Hepatocyte (in vitro differentiated cells): ENCODE results near the gene IFFO2. TPM values are rescaled to one million over a fixed set of nuclear protein-coding genes. Genes with fewer than 3 reads are reported as not detected.
A peak's percentile ranks its signal among the peaks of the same experiment; 100 is the strongest.

Experiments
- DNase-seq: peaks from one replicate; pipeline ENCODE4 v3.0.0-alpha.2; 2016; ENCODE audit warnings: low spot score
- H2AFZ ChIP-seq: fragments of 200-600 bp; sonication (generic); 2 replicates; pipeline ENCODE4 v1.6.0; 2016; ENCODE audit warnings: antibody characterized with exemption, mild to moderate bottlenecking
- H3K27ac ChIP-seq: fragments of 200-600 bp; sonication (generic); 2 replicates; pipeline ENCODE4 v1.5.1; 2016; ENCODE audit warnings: mild to moderate bottlenecking
- H3K27me3 ChIP-seq: fragments of 200-600 bp; sonication (generic); 2 replicates; pipeline ENCODE4 v1.6.1; 2016
- H3K36me3 ChIP-seq: fragments of 200-600 bp; sonication (generic); replicated peaks from 2 replicates; pipeline ENCODE4 v1.5.1; 2016; ENCODE audit warnings: low read depth; ENCODE audit not compliant: insufficient read depth
- H3K4me1 ChIP-seq: fragments of 200-600 bp; sonication (generic); 2 replicates; pipeline ENCODE4 v1.5.1; 2016; ENCODE audit warnings: mild to moderate bottlenecking, moderate library complexity; ENCODE audit not compliant: insufficient read depth
- H3K4me2 ChIP-seq: fragments of 200-600 bp; sonication (generic); 2 replicates; pipeline ENCODE4 v1.6.0; 2016
- H3K4me3 ChIP-seq: fragments of 200-600 bp; sonication (generic); 2 replicates; pipeline ENCODE4 v1.5.1; 2016; ENCODE audit warnings: mild to moderate bottlenecking
- H3K79me2 ChIP-seq: fragments of 200-600 bp; sonication (generic); 2 replicates; pipeline ENCODE4 v1.6.0; 2017; ENCODE audit warnings: mild to moderate bottlenecking
- H3K9me2 ChIP-seq: fragments of 200-600 bp; sonication (generic); replicated peaks from 2 replicates; pipeline ENCODE4 v1.6.0; 2017; ENCODE audit warnings: mild to moderate bottlenecking; ENCODE audit not compliant: insufficient read depth
- H3K9me3 ChIP-seq: fragments of 200-600 bp; sonication (generic); 2 replicates; pipeline ENCODE4 v1.5.1; 2016; ENCODE audit warnings: low read depth, mild to moderate bottlenecking
- H4K20me1 ChIP-seq: fragments of 200-600 bp; sonication (generic); 2 replicates; pipeline ENCODE4 v1.6.0; 2016; ENCODE audit warnings: mild to moderate bottlenecking; ENCODE audit not compliant: insufficient read depth, poor library complexity, severe bottlenecking
- CTCF ChIP-seq: fragments of 200-600 bp; sonication (generic); IDR thresholded peaks from 2 replicates; pipeline ENCODE4 v1.5.1; 2016; ENCODE audit warnings: antibody characterized with exemption, mild to moderate bottlenecking; ENCODE audit not compliant: poor library complexity
- EZH2 ChIP-seq: fragments of 200-600 bp; sonication (generic); IDR thresholded peaks from 2 replicates; pipeline ENCODE4 v1.6.1; 2016; ENCODE audit warnings: antibody characterized with exemption, mild to moderate bottlenecking, borderline replicate concordance
- EZH2phosphoT487 ChIP-seq: fragments of 200-600 bp; sonication (generic); IDR thresholded peaks from one replicate; pipeline ENCODE4 v1.6.1; 2018; ENCODE audit warnings: antibody characterized with exemption, mild to moderate bottlenecking, low read depth, moderate library complexity; ENCODE audit not compliant: unreplicated experiment, severe bottlenecking
- WGBS: methylation state at CpG from one replicate; pipeline ENCODE4 v1.1.6; 2016; ENCODE audit warnings: low lambda C conversion rate; ENCODE audit errors: missing lambda C conversion rate; 5-methylcytosine and 5-hydroxymethylcytosine counted together
- polyA plus RNA-seq: library from polyadenylated mRNA; unstranded; fragments of >200 nt; fragmentation: Nextera tagmentation; extraction: Ambion mirVana; gene quantifications from 2 replicates; pipeline ENCODE4 v1.2.1, GENCODE V29; 2016
- total RNA-seq: library from RNA; depleted of rRNA; stranded (reverse); fragments of >200 nt; gene quantifications from 2 replicates; pipeline ENCODE4 v1.2.3, GENCODE V29; 2014

Gene IFFO2
- total and polyA plus RNA-seq, 2 experiments from 2014 or later = 0.85 to 7.2 TPM

- no peaks in the 10 kb centered on the region for H3K9me2 ChIP-seq
- no peak overlapping the region for H3K27ac ChIP-seq
These were observed 1.4 kb downstream of the IFFO2 start for GRCh38 chr1:18955131-18955440.

GRCh38 chr1:18954270-18955071 is 2.0 kb downstream of the IFFO2 start:
- Histone ChIP-seq H4K20me1 (no peaks in the 10 kb centered on the region), H3K36me3 (no peaks in the 10 kb centered on the region), H3K4me3 (peak overlapping the region; percentile 11), H3K4me2 (peak overlapping the region; percentile 92), H3K4me1 (peaks cover 29% of the 10 kb centered on the region), H3K27me3 (peaks cover 3% of the 10 kb centered on the region), H3K9me3 (no peaks in the 10 kb centered on the region), H3K79me2 (peaks cover 54% of the 10 kb centered on the region), H3K9me2 (no peaks in the 10 kb centered on the region), H3K27ac (no peak overlapping the region), H2AFZ (no peak overlapping the region)
- no peak for DNase-seq
- 58% methylated on average over 7 of the region's 7 CpGs for WGBS
- no peak for TF ChIP-seq CTCF
- TF ChIP-seq EZH2phosphoT487 = no peak
- no peak for TF ChIP-seq EZH2

More at GRCh38 chr1:18955131-18955440, 1.4 kb downstream of the IFFO2 start:
- Histone ChIP-seq H3K4me1 (peaks cover 22% of the 10 kb centered on the region), H2AFZ (peak overlapping the region; percentile 21), H3K9me3 (no peaks in the 10 kb centered on the region), H4K20me1 (no peaks in the 10 kb centered on the region), H3K4me3 (peak overlapping the region; percentile 92), H3K27me3 (peaks cover 7% of the 10 kb centered on the region), H3K79me2 (peaks cover 54% of the 10 kb centered on the region), H3K4me2 (peak overlapping the region; percentile 92), H3K36me3 (no peaks in the 10 kb centered on the region)
- DNase-seq = no peak
- TF ChIP-seq CTCF (no peak), EZH2 (no peak), EZH2phosphoT487 (no peak)
- WGBS = 55% methylated on average over 6 of the region's 6 CpGs

- H3K27me3 ChIP-seq = peaks cover 3% of the 10 kb centered on the region
- no peak for TF ChIP-seq EZH2phosphoT487
- no peak for TF ChIP-seq EZH2
- H3K27ac ChIP-seq = no peak overlapping the region
- H3K36me3 ChIP-seq = no peaks in the 10 kb centered on the region
- peaks cover 35% of the 10 kb centered on the region for H3K4me1 ChIP-seq
- no peaks in the 10 kb centered on the region for H3K9me2 ChIP-seq
- 94% methylated on average over 11 of the region's 11 CpGs for WGBS
- H4K20me1 ChIP-seq = no peaks in the 10 kb centered on the region
- H3K9me3 ChIP-seq = no peaks in the 10 kb centered on the region
- peaks cover 54% of the 10 kb centered on the region for H3K79me2 ChIP-seq
- DNase-seq = no peak
- no peak overlapping the region for H3K4me3 ChIP-seq
- H2AFZ ChIP-seq = no peak overlapping the region
- H3K4me2 ChIP-seq = peak overlapping the region; percentile 92
These were observed 2.7 kb downstream of the IFFO2 start for GRCh38 chr1:18953731-18954231.

GRCh38 chr1:18951818-18952391 is 4.6 kb downstream of the IFFO2 start:
- Histone ChIP-seq H3K4me2 (no peak overlapping the region), H3K79me2 (peaks cover 73% of the 10 kb centered on the region), H3K4me3 (no peak overlapping the region), H4K20me1 (no peaks in the 10 kb centered on the region), H3K27me3 (no peaks in the 10 kb centered on the region), H3K9me2 (no peaks in the 10 kb centered on the region), H3K27ac (no peak overlapping the region), H3K4me1 (peaks cover 49% of the 10 kb centered on the region), H3K36me3 (no peaks in the 10 kb centered on the region), H3K9me3 (no peaks in the 10 kb centered on the region), H2AFZ (no peak overlapping the region)
- no peak for DNase-seq
- TF ChIP-seq CTCF (no peak), EZH2phosphoT487 (no peak), EZH2 (no peak)
- WGBS = 81% methylated on average over 8 of the region's 8 CpGs
